A673 (cell line): ENCODE results near the gene SRCIN1.

Experiments
- EZH2 ChIP-seq: fragments of 200-600 bp; sonication (generic); IDR thresholded peaks from 2 replicates; pipeline ENCODE4 v1.6.1; 2017; ENCODE audit warnings: borderline replicate concordance, low read depth, mild to moderate bottlenecking, mixed read lengths, antibody characterized with exemption, low read length; ENCODE audit not compliant: poor library complexity, severe bottlenecking
- TF ChIP-seq, protein P1 (sequence below): fragments of 300-800, 200-600 bp; sonication (generic); conservative IDR thresholded peaks from 2 replicates; pipeline ENCODE4 v1.5.1; 2017; ENCODE audit warnings: low read depth, mild to moderate bottlenecking, antibody characterized with exemption, low read length, moderate library complexity, mixed read lengths

- TF ChIP-seq, protein P1, sequence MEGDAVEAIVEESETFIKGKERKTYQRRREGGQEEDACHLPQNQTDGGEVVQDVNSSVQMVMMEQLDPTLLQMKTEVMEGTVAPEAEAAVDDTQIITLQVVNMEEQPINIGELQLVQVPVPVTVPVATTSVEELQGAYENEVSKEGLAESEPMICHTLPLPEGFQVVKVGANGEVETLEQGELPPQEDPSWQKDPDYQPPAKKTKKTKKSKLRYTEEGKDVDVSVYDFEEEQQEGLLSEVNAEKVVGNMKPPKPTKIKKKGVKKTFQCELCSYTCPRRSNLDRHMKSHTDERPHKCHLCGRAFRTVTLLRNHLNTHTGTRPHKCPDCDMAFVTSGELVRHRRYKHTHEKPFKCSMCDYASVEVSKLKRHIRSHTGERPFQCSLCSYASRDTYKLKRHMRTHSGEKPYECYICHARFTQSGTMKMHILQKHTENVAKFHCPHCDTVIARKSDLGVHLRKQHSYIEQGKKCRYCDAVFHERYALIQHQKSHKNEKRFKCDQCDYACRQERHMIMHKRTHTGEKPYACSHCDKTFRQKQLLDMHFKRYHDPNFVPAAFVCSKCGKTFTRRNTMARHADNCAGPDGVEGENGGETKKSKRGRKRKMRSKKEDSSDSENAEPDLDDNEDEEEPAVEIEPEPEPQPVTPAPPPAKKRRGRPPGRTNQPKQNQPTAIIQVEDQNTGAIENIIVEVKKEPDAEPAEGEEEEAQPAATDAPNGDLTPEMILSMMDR = no peak
- TF ChIP-seq EZH2 = no peak
Observed at GRCh38 chr17:38565853-38566665, 39.7 kb downstream of the SRCIN1 start.
